Pancreas (tissue), 10 donors: ENCODE measurements around the gene IMMP2L. TPM values are rescaled to one million over a fixed set of nuclear protein-coding genes. Genes with fewer than 3 reads are reported as not detected.
A peak's percentile ranks its signal among the peaks of the same experiment; 100 is the strongest.

Experiments
- ATAC-seq, 4 donors: fragments of 200-7000 bp; cut with Tn5 transposase; one replicate each; pipeline versions ENCODE4 v1.8.0 to v1.9.1; 2020; ENCODE audit warnings: mild to moderate bottlenecking in 4 of 4, moderate library complexity in 4 of 4
- DNase-seq, 6 donors: peaks; one replicate each; pipeline ENCODE4 v3.0.0-alpha.2; 2020
- FAIRE-seq: peaks from 2 replicates; lab custom pipeline; 2012; peaks lifted over from hg19 to GRCh38; lab: Jason Lieb, UNC
- H3K27ac ChIP-seq, 4 donors: fragments of 200-600 bp; sonication (generic); 1 replicate in 3 of 4; 2 replicates in 1 of 4; pipeline versions ENCODE4 v1.5.0 to v1.8.0; 2020
- H3K27me3 ChIP-seq, 4 donors: fragments of 200-600 bp; one replicate each; pipeline ENCODE4 v1.8.0; 2021
- H3K36me3 ChIP-seq, 3 donors: fragments of 200-600 bp; sonication (generic) in 1 of 3; one replicate each; pipeline versions ENCODE4 v1.5.0 to v1.8.0; 2020 to 2021
- H3K4me1 ChIP-seq, 3 donors: fragments of 200-600 bp; one replicate each; pipeline ENCODE4 v1.8.0; 2021
- H3K4me3 ChIP-seq, 4 donors: fragments of 200-600 bp; sonication (generic) in 2 of 4; one replicate each; pipeline versions ENCODE4 v1.5.0 to v1.8.0; 2020 to 2021
- H3K9me3 ChIP-seq, 4 donors: fragments of 200-600 bp; one replicate each; pipeline ENCODE4 v1.8.0; 2021
- WGBS, 2 donors: extraction: QIAGEN DNeasy Blood & Tissue Kit; methylation state at CpG; one replicate each; pipeline ENCODE4 v1.1.7; 2013; 5-methylcytosine and 5-hydroxymethylcytosine counted together
- intact Hi-C, 3 donors: fragments of 100-400 bp; cut with DNase I; formaldehyde crosslinking; loops; one replicate each; pipeline versions ENCODE4 v1.11.1 to v1.14.2; 2022
- polyA plus RNA-seq, 2 donors: library from polyadenylated mRNA; stranded (reverse); fragments of 200-250 nt; gene quantifications; one replicate each; pipeline ENCODE4 v1.2.3, GENCODE V29; 2013
- total RNA-seq, 6 donors: library from RNA; stranded (reverse); fragmentation: NEBNext Ultra II Directional in 4 of 6; extraction: Animal tissue kit (Norgen Biotek cat#: 25700) in 4 of 6; gene quantifications; one replicate each; pipeline versions ENCODE4 v1.2.1 to v1.2.4, GENCODE V29; 2021 to 2023
- TF ChIP-seq, protein P1 (sequence below), 4 donors: fragments of 200-600 bp; sonication (generic) in 3 of 4; IDR thresholded peaks; one replicate each; pipeline versions ENCODE4 v1.5.0 to v1.8.0; 2021; ENCODE audit warnings: antibody characterized with exemption in 4 of 4
- donor health status: healthy with polysubstance abuse.
- donor health status: DM: no; HTN: no; CAD: no; lungs with moderate emphysema.
- donor health status: DM: no; HTN: no; CAD: no.
- donor health status: control.
- donor health status: control.
- donor health status: Bipolar disorder and iron deficiency.
- donor health status: DM: yes; HTN: yes; CAD: no.
- donor health status: DM: no; HTN: no; CAD: no.
- donor health status: DM: no; HTN: no; CAD: no.
- donor health status: DM: yes; HTN: yes; CAD: no.

The IMMP2L gene
- total and polyA plus RNA-seq, 8 donors: 7.3 to 30.0 (median 12.9) TPM

DNA sequence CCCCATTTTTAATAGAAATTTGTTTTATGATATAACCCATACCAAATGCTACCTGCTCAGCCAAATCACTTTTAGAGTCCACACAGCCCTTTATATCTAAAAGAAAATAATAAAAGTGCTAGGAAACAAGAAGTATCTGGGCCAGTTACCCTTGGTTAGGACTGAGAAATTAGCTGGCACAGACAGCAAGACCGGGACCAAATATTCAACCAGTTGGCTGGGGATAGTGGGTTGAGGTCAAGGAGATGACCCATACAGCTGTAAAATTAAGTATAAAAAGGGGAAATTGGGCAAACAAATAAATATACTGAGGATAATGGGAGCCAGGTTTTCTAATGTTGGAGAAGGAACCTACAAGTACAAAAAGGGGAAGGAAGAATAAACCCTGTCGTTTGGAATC is 174.3 kb downstream of the IMMP2L start:
- no peaks in the 10 kb centered on the region for H3K27me3 ChIP-seq
- TF ChIP-seq, protein P1, sequence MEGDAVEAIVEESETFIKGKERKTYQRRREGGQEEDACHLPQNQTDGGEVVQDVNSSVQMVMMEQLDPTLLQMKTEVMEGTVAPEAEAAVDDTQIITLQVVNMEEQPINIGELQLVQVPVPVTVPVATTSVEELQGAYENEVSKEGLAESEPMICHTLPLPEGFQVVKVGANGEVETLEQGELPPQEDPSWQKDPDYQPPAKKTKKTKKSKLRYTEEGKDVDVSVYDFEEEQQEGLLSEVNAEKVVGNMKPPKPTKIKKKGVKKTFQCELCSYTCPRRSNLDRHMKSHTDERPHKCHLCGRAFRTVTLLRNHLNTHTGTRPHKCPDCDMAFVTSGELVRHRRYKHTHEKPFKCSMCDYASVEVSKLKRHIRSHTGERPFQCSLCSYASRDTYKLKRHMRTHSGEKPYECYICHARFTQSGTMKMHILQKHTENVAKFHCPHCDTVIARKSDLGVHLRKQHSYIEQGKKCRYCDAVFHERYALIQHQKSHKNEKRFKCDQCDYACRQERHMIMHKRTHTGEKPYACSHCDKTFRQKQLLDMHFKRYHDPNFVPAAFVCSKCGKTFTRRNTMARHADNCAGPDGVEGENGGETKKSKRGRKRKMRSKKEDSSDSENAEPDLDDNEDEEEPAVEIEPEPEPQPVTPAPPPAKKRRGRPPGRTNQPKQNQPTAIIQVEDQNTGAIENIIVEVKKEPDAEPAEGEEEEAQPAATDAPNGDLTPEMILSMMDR (IDR thresholded peaks at IDR 0.05): no peak
- intact Hi-C loops: no loop called here
- no peak for ATAC-seq
- H3K4me3 ChIP-seq: no peak overlapping the region
- 86 to 95% methylated on average over 2 of the region's 2 CpGs for WGBS, 2 donors
- no peaks in the 10 kb centered on the region for H3K4me1 ChIP-seq
- no peaks in the 10 kb centered on the region for H3K9me3 ChIP-seq
- H3K27ac ChIP-seq: no peak overlapping the region
- no peaks in the 10 kb centered on the region for H3K36me3 ChIP-seq
- DNase-seq: no peak
- FAIRE-seq: no peak

GRCh38 chr7:111384065-111384891 is 178.0 kb downstream of the IMMP2L start:
- ATAC-seq (no peak), FAIRE-seq (no peak), DNase-seq (no peak)
- Histone ChIP-seq H3K9me3 (no peaks in the 10 kb centered on the region), H3K27ac (no peak overlapping the region), H3K36me3 (no peaks in the 10 kb centered on the region), H3K4me1 (no peaks in the 10 kb centered on the region), H3K27me3 (no peaks in the 10 kb centered on the region), H3K4me3 (no peak overlapping the region)
- 93 to 97% methylated on average over 3 of the region's 3 CpGs for WGBS, 2 donors
- TF ChIP-seq, protein P1 (IDR thresholded peaks at IDR 0.05): no peak
- intact Hi-C loops: no loop called here

DNA sequence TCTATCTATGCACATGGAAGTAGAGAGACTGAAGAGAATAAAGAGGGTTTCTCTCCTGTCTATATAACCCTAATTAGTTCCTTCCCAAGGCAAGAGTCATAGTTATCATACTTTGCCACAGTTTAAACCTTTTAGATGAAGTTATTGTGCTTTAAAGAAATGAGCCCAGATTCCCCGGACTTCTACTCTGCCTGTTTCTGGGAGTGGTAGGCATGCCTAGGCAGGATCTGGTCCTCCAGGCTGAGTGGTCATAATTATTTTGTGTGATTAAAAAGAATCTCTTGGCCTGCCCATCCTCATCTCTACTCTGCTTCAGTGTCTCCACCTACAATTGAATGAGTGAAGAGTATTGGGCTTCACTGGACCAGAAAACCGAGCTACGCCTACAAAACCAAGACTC is 179.2 kb downstream of the IMMP2L start:
- FAIRE-seq (no peak), DNase-seq (no peak)

DNA sequence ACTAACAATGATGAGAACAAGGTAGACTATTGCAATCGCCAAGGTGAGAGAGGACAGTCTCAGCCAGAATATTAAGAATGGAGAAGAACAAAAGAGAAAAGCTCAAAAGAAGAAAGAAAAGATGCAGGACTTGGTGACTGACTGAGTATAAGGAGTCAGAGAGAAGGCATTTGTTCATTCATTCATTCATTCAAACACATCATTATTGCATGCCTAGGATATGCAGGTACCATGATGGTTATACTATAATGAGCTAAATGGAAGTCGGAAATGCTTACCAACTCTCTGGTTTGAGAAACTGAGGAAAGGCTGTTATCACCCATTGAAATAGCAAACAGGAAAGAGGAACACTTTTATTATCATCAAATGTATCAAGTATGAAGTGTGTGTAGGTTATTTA is 180.7 kb downstream of the IMMP2L start:
- H3K27ac ChIP-seq: no peak overlapping the region
- intact Hi-C loops: no loop called here
- no peaks in the 10 kb centered on the region for H3K36me3 ChIP-seq
- WGBS, 2 donors: 90 to 91% methylated on average over 2 of the region's 2 CpGs
- H3K4me1 ChIP-seq: no peaks in the 10 kb centered on the region
- DNase-seq: no peak
- H3K27me3 ChIP-seq: no peaks in the 10 kb centered on the region
- no peaks in the 10 kb centered on the region for H3K9me3 ChIP-seq
- no peak for FAIRE-seq
- H3K4me3 ChIP-seq: no peak overlapping the region
- TF ChIP-seq, protein P1 (IDR thresholded peaks at IDR 0.05): no peak
- ATAC-seq: no peak

More for the DNA sequence above, 179.2 kb downstream of the IMMP2L start:
- 98 to 100% methylated on average over 3 of the region's 3 CpGs for WGBS, 2 donors
- H3K36me3 ChIP-seq: no peaks in the 10 kb centered on the region
- H3K27ac ChIP-seq: no peak overlapping the region
- H3K27me3 ChIP-seq: no peaks in the 10 kb centered on the region
- no peaks in the 10 kb centered on the region for H3K4me1 ChIP-seq
- no peaks in the 10 kb centered on the region for H3K9me3 ChIP-seq
- TF ChIP-seq, protein P1 (IDR thresholded peaks at IDR 0.05): no peak
- no peak overlapping the region for H3K4me3 ChIP-seq
- intact Hi-C loops: no loop called here
- ATAC-seq: no peak

GRCh38 chr7:111380945-111381344 is 181.3 kb downstream of the IMMP2L start:
- Histone ChIP-seq H3K4me1 (no peaks in the 10 kb centered on the region), H3K9me3 (no peaks in the 10 kb centered on the region), H3K27ac (no peak overlapping the region), H3K27me3 (no peaks in the 10 kb centered on the region), H3K36me3 (no peaks in the 10 kb centered on the region), H3K4me3 (no peak overlapping the region)
- 39 to 46% methylated on average over 4 of the region's 4 CpGs for WGBS, 2 donors
- DNase-seq (no peak), ATAC-seq (peak in 2 of 4 donors; percentile 61 to 62), FAIRE-seq (no peak)
- intact Hi-C loops: no loop called here
- TF ChIP-seq, protein P1 (IDR thresholded peaks at IDR 0.05): no peak
